ENCODE measurements around the gene MARCHF10.
"Not testable (repeated sequence)": the region's sequence is repeated elsewhere in the genome, so short reads cannot be mapped to it uniquely, and the experiment has no call there.

MARCHF10 gene

DNA sequence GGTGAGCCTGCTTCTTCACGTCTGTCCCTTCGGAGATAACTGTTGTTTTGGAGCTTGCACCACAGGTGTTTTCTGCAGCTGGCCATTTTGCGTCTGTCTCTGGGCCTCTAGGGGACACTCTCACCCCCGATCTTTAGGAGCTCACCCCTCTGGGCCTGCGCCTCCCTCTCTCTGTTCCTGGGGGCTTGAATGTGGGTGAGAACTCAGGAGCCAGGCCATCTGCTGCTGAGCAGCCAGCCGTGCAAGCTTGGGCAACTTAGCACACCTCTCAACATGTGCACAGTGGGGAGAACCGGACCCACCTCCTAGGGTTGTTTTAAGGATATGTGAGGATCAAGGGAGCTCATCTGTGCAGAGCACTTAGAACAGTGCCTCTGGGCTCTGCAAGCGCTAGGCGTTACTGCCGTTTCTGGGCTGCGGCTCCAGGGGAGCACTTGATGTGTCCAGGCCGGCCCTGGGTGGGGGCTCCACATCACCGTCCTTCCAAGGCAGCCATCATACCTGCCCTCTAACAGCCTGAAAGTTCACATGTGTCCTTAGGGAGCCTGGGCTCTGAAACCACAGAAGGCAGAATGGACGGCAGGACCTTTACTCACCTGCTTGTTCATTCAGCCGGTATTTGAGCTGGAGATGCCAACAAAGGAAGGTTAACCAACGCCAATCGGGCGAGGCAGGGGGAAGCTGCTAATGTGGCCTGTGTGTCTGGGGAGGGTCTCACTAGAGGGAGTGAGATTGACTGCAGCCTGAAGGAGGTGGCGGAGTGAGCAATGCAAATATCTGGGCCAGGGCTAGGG is 114.3 kb downstream of the MARCHF10 start:
- DNase-seq, result no peak

DNA sequence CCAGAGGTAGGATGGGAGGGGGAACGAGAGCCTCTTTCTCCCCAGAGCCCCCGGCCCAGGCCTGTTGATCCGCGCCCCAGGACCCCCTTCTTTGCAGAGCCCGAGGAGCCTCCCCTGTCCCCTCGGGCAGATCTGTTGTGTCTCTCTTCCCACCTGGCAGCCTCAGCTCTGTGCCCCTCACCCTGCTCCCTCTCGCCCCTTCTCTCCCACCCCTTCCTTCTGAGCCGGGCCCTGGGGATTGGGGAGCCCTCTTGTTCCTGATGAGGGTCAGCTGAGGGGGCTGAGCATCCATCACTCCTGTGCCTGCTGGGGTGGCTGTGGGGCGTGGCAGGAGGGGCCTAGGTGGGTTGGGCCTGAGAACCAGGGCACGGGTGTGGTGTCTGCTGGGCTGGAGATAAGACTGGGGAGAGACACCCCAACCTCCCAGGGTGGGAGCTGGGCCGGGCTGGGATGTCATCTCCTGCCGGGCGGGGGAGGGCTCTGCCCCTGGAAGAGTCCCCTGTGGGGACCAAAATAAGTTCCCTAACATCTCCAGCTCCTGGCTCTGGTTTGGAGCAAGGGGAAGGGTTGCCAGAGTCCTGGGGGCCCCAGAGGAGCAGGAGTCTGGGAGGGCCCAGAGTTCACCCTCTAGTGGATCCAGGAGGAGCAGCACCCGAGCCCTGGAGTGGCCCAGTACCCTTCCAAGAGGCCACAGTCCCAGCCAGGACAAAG is 115.2 kb downstream of the MARCHF10 start:
- no peak for DNase-seq

DNA sequence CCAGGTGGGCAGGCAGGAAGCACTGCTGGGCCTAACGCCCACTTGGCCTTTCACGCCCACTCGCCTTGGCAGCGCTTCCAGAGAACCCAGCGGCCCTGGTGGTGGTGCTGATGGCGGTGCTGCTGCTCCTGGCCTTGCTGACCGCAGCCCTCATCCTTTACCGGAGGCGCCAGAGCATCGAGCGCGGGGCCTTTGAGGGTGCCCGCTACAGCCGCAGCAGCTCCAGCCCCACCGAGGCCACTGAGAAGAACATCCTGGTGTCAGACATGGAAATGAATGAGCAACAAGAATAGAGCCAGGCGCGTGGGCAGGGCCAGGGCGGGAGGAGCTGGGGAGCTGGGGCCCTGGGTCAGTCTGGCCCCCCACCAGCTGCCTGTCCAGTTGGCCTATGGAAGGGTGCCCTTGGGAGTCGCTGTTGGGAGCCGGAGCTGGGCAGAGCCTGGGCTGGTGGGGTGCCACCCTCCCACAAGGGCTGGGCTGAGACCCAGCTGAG is 115.9 kb downstream of the MARCHF10 start:
- no peak for DNase-seq

DNA sequence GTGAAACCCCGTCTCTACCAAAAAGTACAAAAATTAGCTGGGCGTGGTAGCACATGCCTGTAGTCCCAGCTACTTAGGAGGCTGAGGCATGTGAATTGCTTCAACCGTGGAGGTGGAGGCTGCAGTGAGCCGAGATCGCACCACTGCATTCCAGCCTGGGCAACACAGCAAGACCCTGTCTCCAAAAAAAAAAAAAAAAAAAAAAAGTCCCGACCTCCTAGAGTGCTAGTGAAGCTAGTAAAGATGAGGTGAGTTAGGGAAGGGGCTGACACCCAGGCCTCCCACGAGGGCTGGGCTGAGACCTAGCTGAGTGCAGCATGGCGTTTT is 116.6 kb downstream of the MARCHF10 start:
- not testable (repeated sequence) for DNase-seq

DNA sequence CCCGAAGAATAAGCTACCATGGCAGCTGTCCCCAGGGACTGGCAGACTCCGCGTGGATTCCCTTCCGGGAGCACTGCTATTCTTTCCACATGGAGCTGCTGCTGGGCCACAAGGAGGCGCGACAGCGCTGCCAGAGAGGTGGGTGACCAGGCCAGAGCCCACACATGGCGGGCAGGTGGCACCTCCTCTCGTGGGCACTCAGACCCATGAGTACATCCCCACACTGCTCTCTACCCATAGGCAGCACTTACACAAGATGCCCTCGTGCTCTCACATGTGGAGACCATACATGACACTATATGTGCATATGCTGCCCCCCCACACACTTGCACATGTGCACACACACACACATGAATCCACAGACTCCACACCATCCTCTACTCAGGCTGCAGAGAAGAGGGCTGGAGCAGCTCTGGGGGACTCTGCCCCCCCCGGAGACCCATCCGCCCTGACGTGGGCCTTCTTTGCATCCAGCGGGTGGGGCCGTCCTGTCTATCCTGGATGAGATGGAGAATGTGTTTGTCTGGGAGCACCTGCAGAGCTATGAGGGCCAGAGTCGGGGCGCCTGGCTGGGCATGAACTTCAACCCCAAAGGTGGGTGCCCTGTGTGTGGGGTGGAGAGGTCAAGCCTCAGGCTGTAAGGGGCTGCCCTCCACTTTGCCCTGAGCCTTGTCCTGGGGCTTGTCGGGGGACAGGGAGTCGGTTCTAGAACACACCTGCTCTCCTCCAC is 117.8 kb downstream of the MARCHF10 start:
- no peak for DNase-seq

DNA sequence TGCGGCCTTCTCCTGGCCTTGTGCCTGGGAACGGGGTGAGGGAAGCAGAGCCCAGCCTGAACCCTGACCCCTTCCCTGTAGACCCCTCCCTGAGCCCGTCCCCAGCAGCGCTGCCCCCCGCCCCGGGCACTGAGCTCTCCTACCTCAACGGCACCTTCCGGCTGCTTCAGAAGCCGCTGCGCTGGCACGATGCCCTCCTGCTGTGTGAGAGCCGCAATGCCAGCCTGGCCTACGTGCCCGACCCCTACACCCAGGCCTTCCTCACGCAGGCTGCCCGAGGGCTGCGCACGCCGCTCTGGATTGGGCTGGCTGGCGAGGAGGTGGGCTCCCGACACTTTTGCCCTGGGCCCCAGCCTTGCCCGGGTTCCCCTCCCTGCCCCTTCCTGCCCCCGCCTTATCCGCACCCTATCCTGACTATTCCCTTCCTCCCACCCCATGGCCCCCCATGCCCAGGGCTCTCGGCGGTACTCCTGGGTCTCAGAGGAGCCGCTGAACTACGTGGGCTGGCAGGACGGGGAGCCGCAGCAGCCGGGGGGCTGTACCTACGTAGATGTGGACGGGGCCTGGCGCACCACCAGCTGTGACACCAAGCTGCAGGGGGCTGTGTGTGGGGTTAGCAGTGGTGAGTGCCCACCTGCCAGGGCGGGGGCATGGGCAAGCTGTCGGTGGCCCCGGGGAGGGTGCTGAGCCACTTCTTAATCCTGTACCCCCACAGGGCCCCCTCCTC is 118.5 kb downstream of the MARCHF10 start:
- DNase-seq, result no peak

DNA sequence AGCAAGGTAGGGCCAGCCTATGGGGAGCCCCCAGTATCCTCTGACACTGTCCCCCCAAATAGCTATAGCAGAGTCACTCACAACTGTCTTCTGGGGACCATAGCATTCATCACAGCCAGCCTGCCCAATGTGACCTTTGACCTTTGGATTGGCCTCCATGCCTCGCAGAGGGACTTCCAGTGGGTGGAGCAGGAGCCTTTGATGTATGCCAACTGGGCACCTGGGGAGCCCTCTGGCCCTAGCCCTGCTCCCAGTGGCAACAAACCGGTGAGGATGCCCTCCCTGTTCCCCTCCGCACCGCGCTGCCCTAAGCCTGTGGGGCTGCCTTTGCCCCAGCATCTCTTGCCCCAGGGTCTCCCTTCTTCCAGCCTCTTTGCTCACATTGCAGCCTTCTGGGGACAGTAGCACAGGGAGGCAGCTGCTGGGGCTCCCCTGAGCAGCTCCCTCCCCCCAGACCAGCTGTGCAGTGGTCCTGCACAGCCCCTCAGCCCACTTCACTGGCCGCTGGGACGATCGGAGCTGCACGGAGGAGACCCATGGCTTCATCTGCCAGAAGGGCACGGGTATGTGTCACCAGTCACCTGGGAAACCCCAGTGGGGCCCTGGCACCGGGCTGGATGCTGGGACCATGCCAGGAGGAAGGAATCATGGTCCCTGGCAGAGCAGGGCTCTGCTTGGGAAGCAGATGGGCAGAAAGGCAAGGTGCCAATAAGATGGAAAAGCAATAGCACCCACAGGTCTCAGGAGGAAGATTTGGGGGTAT is 119.5 kb downstream of the MARCHF10 start:
- DNase-seq, result no peak

DNA sequence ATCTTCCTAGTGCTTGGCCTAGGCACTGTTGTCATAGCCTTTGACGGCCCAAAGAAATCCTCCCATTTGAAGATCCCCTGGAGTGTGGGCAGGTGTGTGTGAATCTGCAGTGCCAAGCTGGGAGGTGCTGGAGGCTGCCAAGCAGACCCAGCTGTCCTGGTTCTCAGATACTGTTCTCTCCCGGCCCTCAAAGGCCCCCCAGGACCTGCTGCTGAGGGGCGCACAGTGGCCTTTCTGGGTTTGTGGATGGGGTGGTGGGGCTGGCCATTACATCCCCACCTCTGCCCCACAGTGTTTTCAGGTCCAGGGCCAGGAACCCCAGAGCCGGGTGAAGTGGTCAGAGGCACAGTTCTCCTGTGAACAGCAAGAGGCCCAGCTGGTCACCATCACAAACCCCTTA is 120.1 kb downstream of the MARCHF10 start:
- DNase-seq, result no peak

DNA sequence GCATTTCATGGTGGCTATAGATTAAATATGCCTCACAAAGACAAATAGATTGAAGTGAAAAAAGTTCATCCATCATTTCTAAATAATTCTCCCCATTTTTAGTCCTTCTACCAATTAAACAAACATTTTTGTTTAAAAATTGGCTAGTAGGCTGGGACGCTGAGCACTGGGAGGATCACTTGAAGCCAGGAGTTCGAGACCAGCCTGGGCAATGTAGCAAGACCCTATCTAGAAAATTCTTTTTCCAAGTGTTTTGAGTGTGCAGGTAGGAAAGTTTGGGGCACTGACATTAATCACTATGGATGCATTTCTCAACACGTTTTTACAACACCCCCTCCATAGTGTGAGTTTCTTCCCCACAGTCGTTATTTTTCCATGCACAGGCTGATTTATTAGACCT is 123.9 kb downstream of the MARCHF10 start:
- DNase-seq, result no peak

DNA sequence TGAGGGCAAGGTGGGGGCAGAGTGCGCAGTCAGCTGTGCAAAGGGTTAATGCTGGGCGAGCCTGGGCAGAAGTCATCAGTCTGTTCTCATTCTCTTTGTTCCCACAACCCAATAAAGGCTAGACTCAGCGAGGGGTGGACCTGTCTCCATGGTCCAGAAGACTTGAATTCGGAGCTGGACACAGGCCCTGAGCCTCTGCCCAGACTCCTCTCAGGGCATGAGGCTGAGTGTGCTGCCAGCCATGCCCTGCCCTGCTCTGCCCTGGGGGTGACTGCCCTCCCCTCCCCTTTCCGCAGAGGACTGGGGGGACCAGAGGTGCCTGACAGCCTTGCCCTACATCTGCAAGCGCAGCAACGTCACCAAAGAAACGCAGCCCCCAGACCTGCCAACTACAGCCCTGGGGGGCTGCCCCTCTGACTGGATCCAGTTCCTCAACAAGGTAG is 126.2 kb downstream of the MARCHF10 start:
- DNase-seq, result no peak

DNA sequence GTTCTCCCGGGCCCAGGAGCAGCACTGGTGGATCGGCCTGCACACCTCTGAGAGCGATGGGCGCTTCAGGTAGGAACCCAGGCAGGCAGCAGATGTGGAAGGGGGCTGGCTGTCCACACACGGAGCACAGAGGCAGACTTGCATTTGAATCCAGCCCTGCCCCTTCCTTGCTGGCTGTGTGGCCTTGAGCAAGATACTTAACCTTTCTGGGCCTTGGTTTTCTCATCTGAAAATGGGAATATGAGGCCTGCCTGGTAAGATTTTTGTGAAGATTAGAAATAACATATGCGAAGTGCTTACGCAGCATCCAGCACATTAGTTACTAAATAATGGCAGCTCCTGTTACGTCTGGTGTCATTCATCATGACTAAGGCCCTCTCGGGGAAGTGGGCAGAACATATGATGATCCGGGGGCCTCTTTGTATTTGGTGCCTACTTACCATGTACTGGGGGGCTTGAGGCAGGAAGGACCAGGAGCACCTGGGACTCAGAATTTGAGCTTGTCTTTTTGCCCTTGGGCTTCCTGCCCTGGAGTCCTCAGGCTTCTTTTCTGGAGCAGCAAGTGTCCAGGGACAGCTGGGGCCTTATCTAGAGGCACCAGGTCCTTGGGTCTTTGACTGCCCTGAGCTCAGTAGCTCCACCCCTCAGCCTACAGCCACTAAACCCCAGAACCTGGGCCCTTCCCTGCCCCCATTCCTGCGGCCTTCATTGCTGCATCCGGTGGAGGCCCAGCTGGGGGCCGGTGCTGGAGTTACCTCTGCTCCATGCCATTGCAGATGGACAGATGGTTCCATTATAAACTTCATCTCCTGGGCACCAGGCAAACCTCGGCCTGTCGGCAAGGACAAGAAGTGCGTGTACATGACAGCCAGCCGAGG is 126.8 kb downstream of the MARCHF10 start:
- no peak for DNase-seq

DNA sequence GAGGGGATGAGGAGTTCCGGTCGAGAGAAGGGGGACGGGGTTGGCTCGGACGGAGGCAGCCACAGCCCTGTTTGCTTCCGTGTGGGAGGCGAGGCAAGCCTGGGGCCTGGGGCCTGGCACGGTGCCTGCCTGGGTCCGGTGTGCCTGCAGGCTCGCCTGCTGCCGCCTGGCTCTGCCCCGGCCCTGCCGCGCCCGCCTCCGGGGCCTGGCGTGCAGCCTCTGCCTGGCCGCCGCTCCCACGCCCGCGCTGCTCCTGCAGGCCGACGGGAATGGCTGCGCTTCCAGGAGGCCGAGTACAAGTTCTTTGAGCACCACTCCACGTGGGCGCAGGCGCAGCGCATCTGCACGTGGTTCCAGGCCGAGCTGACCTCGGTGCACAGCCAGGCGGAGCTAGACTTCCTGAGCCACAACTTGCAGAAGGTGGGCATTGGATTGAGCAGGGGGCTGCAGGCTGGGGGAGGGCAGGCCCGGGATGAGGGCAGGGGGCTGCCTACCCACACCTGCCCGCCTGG is 127.5 kb downstream of the MARCHF10 start:
- DNase-seq, result no peak

DNA sequence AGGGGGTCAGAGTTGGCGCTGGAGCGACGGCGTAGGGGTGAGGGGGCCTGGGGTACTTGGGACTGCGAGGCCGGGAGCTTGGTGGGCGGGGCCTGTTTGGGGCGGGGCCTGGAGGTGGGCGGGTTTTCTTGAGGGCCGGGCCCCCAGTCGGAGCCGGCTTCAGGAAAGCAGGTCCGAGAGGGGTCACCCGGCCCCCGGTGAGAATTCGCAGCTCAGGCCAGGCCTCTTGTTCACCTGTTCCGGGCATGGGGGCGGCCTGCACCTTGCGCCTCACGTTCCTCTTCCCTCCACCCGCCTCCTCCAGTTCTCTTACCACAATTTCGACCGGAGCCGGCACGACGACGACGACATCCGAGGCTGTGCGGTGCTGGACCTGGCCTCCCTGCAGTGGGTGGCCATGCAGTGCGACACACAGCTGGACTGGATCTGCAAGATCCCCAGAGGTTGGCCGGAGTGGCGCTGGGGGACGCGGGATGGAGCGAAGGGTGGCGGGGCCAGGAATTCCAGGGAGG is 128.2 kb downstream of the MARCHF10 start:
- no peak for DNase-seq

DNA sequence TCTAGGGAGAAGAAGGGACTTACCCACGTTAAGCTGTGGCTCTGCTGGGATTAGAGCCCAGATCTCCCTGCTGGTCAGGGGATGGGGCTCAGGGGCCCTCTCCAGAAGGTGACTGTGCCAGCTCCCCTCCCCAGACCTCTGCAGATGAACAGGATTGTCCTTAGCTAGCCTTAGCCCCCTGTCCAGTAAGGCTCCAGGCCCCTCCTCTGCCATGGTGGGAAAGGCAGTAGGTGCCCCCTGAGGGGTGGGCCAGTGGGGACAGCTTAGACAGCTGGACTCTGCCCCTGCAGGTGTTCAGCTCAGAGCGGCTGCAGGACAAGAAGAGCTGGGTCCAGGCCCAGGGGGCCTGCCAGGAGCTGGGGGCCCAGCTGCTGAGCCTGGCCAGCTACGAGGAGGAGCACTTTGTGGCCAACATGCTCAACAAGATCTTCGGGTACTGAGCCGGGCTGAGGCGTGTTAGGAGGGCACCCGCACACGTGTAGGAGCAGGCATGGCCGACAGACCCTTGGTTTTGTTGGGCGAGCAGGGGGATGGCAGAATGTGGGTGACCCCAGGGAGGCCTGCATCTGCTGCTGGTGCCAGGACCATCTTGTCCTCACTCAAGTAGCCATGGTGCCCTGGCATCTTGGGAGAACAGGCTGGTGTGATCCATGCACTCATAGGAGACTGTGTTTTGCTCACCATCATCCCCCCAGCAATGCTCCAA is 129.7 kb downstream of the MARCHF10 start:
- no peak for DNase-seq

DNA sequence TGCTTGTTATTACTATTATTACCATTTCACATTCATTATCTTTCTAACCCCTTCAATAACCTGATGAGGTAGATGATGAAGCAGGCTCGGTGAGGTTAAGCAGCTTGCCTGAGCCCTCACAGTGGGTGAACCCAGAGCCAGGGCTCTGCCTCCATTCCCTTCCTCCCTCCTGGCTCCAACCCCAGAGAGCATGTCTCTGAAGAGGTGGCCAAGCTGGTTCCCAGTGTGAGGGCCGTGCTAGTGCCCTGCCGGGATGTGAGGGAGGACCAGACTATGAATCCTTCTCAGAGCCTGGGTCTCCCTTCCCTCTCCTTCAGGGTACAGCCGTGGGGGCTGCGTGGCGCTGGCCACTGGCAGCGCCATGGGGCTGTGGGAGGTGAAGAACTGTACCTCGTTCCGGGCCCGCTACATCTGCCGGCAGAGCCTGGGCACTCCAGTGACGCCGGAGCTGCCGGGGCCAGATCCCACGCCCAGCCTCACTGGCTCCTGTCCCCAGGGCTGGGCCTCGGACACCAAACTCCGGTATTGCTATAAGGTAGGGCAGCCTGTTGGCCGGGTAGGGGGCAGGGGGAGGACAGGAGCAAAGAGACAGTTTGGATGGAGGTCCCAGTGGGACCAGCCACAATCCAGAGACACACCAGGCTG is 131.0 kb downstream of the MARCHF10 start:
- no peak for DNase-seq

DNA sequence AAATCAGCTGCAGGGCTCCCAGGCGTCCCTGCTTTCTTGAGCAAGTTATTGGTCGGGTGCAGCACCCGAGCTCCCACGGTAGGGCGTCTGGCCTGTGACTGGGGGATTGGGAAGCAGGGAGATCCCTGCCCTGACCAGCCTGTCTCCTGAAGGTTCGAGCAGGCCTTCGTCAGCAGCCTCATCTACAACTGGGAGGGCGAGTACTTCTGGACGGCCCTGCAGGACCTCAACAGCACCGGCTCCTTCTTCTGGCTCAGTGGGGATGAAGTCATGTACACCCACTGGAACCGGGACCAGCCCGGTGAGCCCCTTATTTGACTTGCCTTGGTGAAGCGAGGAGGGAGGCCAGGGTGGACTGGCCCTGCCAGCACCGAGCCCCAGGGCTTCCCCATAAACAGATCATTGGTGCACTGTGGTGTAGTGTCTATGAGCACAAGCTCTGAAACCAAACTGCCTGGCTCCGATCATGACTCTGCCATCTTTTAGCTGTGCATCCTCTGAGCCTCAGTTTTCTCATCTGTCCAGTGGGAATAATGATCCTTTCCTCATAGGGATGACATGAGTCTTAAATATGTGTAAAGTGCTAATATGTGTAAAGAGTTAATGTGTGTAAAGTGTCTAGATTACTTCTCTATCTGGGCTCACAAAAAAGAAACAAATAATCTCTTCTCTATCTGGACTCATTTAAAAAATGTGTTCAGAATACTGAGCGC is 131.7 kb downstream of the MARCHF10 start:
- no peak for DNase-seq

DNA sequence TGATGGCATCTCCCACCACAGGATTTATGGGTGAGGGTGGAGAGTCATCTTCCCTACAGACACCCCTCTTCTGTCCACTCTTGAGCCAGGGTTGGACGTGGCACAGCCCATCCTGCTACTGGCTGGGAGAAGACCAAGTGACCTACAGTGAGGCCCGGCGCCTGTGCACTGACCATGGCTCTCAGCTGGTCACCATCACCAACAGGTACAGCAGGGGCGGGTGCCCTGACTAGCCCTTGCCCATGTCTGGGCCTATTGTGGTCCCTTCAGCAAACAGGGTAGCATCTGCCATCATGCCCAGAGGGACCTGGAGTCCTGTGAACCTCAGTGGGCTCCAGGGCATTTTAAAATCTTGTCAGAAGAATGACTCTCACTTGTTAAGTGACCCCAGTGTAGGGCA is 132.4 kb downstream of the MARCHF10 start:
- DNase-seq, result no peak

DNA sequence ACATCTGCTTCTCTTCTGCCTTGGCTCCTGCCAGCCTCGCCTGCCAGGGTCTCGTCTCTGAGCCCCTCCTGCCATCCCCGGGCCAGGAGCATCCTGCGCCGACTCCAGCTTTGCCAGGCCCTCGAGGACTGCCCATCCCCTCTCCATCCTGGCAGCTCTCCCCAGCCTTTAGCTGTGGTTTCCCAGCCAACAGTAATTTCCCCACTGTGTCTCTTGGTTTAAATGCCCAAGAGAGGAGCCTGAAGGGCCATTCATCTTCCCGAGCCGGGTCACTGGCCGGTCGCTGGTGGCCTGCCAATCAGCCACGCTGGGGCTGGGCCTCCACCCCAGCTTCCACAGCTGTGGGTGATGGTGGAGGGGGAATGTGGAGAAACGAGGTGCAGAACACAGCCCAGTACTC is 132.9 kb downstream of the MARCHF10 start:
- DNase-seq, result no peak

DNA sequence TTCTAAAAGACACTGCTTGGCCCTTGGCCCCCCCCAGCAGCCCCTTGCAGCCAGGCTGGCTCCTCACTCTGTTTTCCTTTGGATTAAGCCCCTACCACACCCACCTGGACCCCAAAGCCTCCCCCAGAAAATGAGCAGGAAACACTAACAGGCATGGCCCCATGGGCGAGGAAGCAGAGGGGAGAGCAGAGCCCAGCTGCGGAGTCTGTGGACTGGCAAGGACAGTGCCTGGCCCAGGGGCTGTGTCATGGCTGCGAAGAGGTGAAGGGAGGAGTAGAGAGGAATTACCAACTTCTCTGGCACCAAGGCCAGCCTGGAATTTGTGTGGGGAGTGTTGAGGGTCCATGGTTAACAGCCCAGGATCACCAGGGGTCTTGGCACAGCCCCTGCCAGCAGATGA is 133.3 kb downstream of the MARCHF10 start:
- DNase-seq, result no peak

Data from DMS153 (cell line).